Neutrophil (primary cell): ENCODE data around the gene SPDYE2B.
"Not testable (repeated sequence)": the region's sequence is repeated elsewhere in the genome, so short reads cannot be mapped to it uniquely, and the experiment has no call there.

Experiments used
- H3K27ac ChIP-seq: fragments of 200-600 bp; sonication (generic); 2 replicates; pipeline ENCODE4 v1.5.1; 2016; ENCODE audit warnings: mild to moderate bottlenecking, moderate library complexity
- H3K27me3 ChIP-seq: fragments of 200-600 bp; sonication (generic); 2 replicates; pipeline ENCODE4 v1.6.0; 2016; ENCODE audit warnings: mild to moderate bottlenecking
- H3K36me3 ChIP-seq: fragments of 200-600 bp; sonication (generic); 2 replicates; pipeline ENCODE4 v1.5.1; 2017
- H3K4me1 ChIP-seq, 2 experiments: fragments of 200-600 bp in 1 of 2; sonication (generic) in 1 of 2; 1 replicate in 1 of 2; 2 replicates in 1 of 2; pipeline versions ENCODE4 v1.5.1 to v1.6.1; 2013 to 2016; ENCODE audit warnings: low read depth in 1 of 2, low read length in 1 of 2, mild to moderate bottlenecking in 1 of 2, moderate library complexity in 1 of 2; ENCODE audit not compliant: control insufficient read depth in 1 of 2, insufficient read depth in 1 of 2
- H3K4me3 ChIP-seq, 2 experiments: fragments of 200-600 bp in 1 of 2; sonication (generic) in 1 of 2; 1 replicate in 1 of 2; 2 replicates in 1 of 2; pipeline ENCODE4 v1.5.1; 2013 to 2016; ENCODE audit warnings: low read depth in 1 of 2, low read length in 1 of 2, mild to moderate bottlenecking in 1 of 2, moderate library complexity in 1 of 2
- H3K9me3 ChIP-seq: fragments of 200-600 bp; sonication (generic); 2 replicates; pipeline ENCODE4 v1.5.1; 2016

The SPDYE2B gene

GRCh38 chr7:102618122-102618521 is 32.0 kb upstream of the SPDYE2B start:
- not testable (repeated sequence) for H3K4me3 ChIP-seq, H3K9me3 ChIP-seq, H3K27me3 ChIP-seq, H3K4me1 ChIP-seq, H3K27ac ChIP-seq, H3K36me3 ChIP-seq

DNA sequence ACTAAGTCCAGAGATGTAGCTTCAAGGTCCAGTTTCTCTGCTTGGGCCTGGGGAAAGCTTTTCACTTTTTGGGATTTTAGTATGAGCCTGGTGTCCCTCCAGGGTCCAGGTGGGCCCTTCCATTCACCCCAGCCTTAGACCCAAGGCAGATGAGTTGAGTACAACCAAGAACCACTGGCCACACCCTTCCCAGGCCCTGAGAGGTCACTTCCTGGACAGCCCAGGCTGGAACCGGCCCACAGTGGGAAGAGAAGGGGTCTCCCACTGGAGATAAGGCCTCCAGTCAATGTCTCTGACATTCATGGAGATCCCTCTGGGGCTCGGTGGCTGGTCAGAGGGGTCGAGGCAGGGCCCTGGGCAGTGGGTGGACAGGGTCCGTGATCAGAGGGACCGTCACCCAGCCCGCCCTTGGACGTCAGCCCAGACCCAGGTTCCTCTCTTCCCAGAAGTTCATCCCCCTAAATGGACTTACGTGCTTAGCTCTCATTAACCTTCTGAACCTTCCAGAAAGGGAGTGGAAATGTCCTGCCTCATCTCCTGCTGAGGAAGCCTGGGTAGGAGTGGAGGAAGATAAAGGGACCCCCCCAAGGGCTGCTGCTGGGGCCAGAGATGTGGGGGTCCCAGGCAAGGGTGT is 22.7 kb upstream of the SPDYE2B start:
- not testable (repeated sequence) for H3K27ac ChIP-seq, H3K4me1 ChIP-seq, H3K27me3 ChIP-seq, H3K9me3 ChIP-seq, H3K36me3 ChIP-seq, H3K4me3 ChIP-seq

- not testable (repeated sequence) for H3K27ac ChIP-seq, H3K9me3 ChIP-seq, H3K27me3 ChIP-seq, H3K4me3 ChIP-seq, H3K4me1 ChIP-seq, H3K36me3 ChIP-seq
These were observed 19.5 kb upstream of the SPDYE2B start for GRCh38 chr7:102630622-102631021.

DNA sequence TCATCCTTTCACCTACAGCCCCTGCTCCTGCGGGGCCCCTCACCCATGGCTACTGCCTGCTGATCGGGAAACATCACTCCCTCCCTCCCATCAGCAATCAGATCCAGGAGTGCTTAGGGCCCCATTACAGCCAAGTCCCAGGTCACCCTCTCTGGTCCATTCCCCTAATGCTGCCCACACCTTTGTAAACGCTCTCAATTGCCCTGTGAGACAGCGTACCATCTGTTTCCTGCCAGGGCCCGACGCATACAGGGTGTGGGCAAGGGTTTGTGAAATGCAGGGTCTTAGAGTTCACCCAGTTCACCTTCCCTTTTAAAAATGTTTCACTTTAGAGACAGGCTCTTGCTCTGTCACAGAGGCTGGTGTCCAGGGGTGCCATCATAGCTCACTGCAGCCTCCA is 15.8 kb upstream of the SPDYE2B start:
- not testable (repeated sequence) for H3K27ac ChIP-seq, H3K9me3 ChIP-seq, H3K4me3 ChIP-seq, H3K27me3 ChIP-seq, H3K4me1 ChIP-seq, H3K36me3 ChIP-seq

DNA sequence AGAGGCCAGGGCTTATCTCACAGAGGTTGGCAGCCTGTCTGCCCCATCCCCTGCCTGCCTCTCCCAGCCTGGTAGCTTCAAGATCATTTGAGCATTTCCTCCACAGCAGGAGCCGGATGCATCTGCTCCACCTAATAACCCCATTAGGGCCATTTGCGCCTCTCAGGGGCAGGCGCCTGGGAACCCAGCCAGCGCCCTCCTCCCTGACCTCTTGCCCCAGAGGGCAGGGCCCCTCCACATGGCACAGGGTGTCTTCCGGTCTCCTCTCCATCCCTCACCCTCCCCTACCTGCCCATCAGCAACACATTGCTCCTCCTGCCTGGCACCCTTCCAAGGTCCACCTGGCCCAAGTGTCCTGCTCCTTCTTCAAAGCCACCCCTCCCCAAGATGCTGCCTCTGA is 14.8 kb upstream of the SPDYE2B start:
- not testable (repeated sequence) for H3K27ac ChIP-seq, H3K27me3 ChIP-seq, H3K36me3 ChIP-seq, H3K4me1 ChIP-seq, H3K9me3 ChIP-seq, H3K4me3 ChIP-seq

DNA sequence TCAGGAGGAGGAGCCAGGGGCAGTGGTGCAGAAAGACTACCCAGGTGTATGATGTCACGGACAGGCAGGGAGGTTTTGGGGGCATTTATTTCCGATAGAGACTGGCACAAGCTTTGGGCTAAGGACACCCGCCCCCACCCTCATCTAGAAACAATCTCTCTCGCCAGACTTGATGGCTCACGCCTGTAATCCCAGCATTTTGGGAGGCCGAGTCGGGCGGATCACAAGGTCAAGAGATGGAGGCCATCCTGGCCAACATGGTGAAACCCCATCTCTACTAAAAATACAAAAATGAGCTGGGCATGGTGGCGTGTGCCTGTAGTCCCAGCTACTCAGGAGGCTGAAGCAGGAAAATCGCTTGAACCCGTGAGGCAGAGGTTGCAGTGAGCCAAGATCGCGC is 13.2 kb upstream of the SPDYE2B start:
- H3K4me3 ChIP-seq, H3K27ac ChIP-seq, H3K36me3 ChIP-seq, H3K4me1 ChIP-seq, H3K27me3 ChIP-seq, H3K9me3 ChIP-seq: not testable (repeated sequence)

- H3K27ac ChIP-seq, H3K4me3 ChIP-seq, H3K36me3 ChIP-seq, H3K9me3 ChIP-seq, H3K27me3 ChIP-seq, H3K4me1 ChIP-seq: not testable (repeated sequence)
These were observed 11.3 kb upstream of the SPDYE2B start for GRCh38 chr7:102638848-102639247.

DNA sequence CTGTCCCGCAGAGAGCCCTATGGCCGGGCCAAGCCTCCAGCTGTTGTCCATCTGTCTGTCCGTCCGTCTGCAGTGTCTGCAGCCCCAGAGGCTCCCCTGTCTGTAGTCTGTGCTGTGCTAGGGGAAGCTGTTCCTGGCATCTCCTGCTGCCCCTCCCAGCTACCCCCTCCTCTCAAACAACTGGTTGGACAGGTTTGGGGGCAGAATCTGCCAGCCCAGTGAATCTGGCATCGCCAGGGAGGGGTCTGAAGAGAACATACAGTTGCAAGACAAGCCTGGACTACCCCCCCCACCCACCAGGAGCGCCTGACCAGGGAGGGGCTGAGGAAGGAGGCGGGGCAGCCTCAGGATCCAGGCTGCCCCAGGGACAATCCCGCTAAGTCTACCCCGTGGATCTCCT is 7.4 kb upstream of the SPDYE2B start, which contains the start of gene UPK3BL1:
Gene UPK3BL1, minus strand, starts transcription at position 101 of the 400 bp plus-strand sequence. Its CDS starts 50 bp downstream, at position 51.
- H3K36me3 ChIP-seq, H3K27ac ChIP-seq, H3K4me3 ChIP-seq, H3K4me1 ChIP-seq, H3K9me3 ChIP-seq, H3K27me3 ChIP-seq: not testable (repeated sequence)

GRCh38 chr7:102643404-102643803 is 6.7 kb upstream of the SPDYE2B start:
- H3K4me1 ChIP-seq, H3K36me3 ChIP-seq, H3K27ac ChIP-seq, H3K9me3 ChIP-seq, H3K4me3 ChIP-seq, H3K27me3 ChIP-seq: not testable (repeated sequence)

DNA sequence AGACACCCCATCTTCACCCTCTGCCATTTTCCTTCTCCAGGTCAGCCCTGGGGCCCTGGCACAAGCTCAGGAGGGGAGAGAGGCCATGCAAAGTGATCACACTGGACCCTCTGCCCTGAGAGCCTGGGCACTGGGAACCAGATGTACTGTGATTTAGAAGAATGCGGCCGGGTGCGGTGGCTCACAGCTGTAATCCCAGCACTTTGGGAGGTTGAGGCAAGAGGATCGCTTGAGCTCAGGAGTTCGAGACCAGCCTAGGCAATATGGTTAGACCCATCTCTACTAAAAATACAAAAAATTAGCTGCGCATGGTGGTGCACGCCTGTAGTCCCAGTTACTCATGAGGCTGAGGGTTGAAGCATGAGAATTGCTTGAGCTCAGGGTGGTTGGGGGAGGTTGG is 2.3 kb upstream of the SPDYE2B start:
- not testable (repeated sequence) for H3K27me3 ChIP-seq, H3K4me1 ChIP-seq, H3K9me3 ChIP-seq, H3K4me3 ChIP-seq, H3K27ac ChIP-seq, H3K36me3 ChIP-seq

DNA sequence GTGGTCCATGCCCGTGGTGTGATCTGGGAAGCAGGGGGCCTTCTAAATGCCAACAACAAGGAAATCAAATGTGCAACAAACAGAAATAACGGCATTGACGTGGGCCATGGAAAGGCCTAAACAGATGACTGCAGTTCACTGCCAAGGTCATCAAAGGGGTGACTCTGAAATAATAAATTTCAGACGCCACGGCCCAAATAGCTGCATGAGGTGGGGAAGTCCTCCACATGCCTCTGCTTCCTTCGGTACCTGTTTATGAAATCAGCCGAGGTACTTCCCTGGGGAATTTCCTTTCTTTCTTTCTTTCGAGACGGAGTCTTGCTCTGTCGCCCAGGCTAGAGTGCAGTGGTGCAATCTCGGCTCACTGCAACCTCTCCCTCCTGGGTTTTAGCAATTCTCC is 14.6 kb downstream of the SPDYE2B start:
- not testable (repeated sequence) for H3K4me3 ChIP-seq, H3K9me3 ChIP-seq, H3K4me1 ChIP-seq, H3K36me3 ChIP-seq, H3K27ac ChIP-seq, H3K27me3 ChIP-seq

- H3K27ac ChIP-seq, H3K9me3 ChIP-seq, H3K4me3 ChIP-seq, H3K27me3 ChIP-seq, H3K4me1 ChIP-seq, H3K36me3 ChIP-seq: not testable (repeated sequence)
These were observed 16.7 kb downstream of the SPDYE2B start for GRCh38 chr7:102666850-102667249.

- not testable (repeated sequence) for H3K36me3 ChIP-seq, H3K9me3 ChIP-seq, H3K4me3 ChIP-seq, H3K4me1 ChIP-seq, H3K27ac ChIP-seq, H3K27me3 ChIP-seq
These were observed 17.4 kb downstream of the SPDYE2B start for GRCh38 chr7:102667523-102667922.

GRCh38 chr7:102671166-102671955 is 21.2 kb downstream of the SPDYE2B start, which contains the start of gene POLR2J2:
Gene POLR2J2, minus strand, starts transcription at chr7:102671663. Its CDS starts 62 bp downstream, at chr7:102671601.
- not testable (repeated sequence) for H3K36me3 ChIP-seq, H3K9me3 ChIP-seq, H3K4me1 ChIP-seq, H3K27ac ChIP-seq, H3K27me3 ChIP-seq
- peak within 1 kb of the TSS; percentile 46 to 54 for H3K4me3 ChIP-seq
